Muscle of back (tissue), 11 donors: ENCODE results near the gene CSAG2. TPM values are rescaled to one million over a fixed set of nuclear protein-coding genes. Genes with fewer than 3 reads are reported as not detected.

Source experiments
- DNase-seq, 3 donors: peaks; one replicate each; pipeline versions ENCODE4 v3.0.0 to v3.0.0-alpha.2; 2013
- polyA plus RNA-seq, 10 donors: library from polyadenylated mRNA; unstranded; fragments of 120-200 nt; gene quantifications; one replicate each; pipeline ENCODE4 v1.2.1, GENCODE V29; 2013; ENCODE audit not compliant: insufficient read length in 10 of 10

Gene CSAG2
- polyA plus RNA-seq, 10 donors: not detected

- DNase-seq: no peak
These were observed 34.9 kb downstream of the CSAG2 start for GRCh38 chrX:152674135-152674534.

DNA sequence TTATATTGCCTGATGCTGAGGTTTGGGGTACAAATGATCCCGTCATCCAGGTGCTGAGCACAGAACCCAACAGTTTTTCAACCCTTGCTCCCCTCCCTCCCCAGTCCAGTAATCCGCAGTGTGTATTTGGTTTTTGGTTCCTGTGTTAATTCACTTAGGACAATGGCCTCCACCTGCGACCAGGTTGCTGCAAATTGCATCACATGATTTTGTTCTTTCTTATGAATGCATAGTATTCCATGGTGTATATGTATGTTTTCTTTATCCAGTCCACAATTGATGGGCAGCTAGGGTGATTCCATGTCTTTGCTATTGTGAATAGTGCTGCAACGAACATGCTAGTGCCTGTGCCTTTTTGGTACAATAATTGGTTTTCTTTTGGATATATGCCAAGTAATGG, 46.0 kb downstream of the CSAG2 start:
- DNase-seq: no peak

GRCh38 chrX:152658302-152658701, 50.8 kb downstream of the CSAG2 start:
- no peak for DNase-seq

Other genes starting within 250 kb of the CSAG2 start
- 1 to 10 TPM; 1.1 to 2.2 (median 1.5) TPM for gene GABRQ, start 71.4 kb downstream of the CSAG2 start, polyA plus RNA-seq
- gene MAGEA3, start 10.5 kb downstream of the CSAG2 start, polyA plus RNA-seq: not detected
- not detected for gene MAGEA2B, start 5.4 kb upstream of the CSAG2 start, polyA plus RNA-seq
- gene CSAG1, start 24.4 kb upstream of the CSAG2 start, polyA plus RNA-seq: not detected
- not detected for gene MAGEA12, start 24.5 kb upstream of the CSAG2 start, polyA plus RNA-seq
- not detected for gene MAGEA2, start 44.6 kb upstream of the CSAG2 start, polyA plus RNA-seq
- not detected for gene CSAG3, start 49.9 kb upstream of the CSAG2 start, polyA plus RNA-seq
- not detected for gene MAGEA6, start 60.4 kb upstream of the CSAG2 start, polyA plus RNA-seq
- gene CETN2, start 121.5 kb upstream of the CSAG2 start, polyA plus RNA-seq: 10 to 100 TPM; 26.5 to 44.6 (median 35.1) TPM
- 10 to 100 TPM in 9 of 10 donors, 1 to 10 TPM in 1; 9.7 to 19.8 (median 11.9) TPM for gene NSDHL, start 121.8 kb upstream of the CSAG2 start, polyA plus RNA-seq
- gene ZNF185, start 188.8 kb upstream of the CSAG2 start, polyA plus RNA-seq: 10 to 100 TPM in 8 of 10 donors, 1 to 10 TPM in 2; 7.8 to 35.2 (median 22.6) TPM